IMR-90 (cell line): Measurements from ENCODE around the gene EXD2. TPM values are rescaled to one million over a fixed set of nuclear protein-coding genes. Genes with fewer than 3 reads are reported as not detected.

Experiments
- ATAC-seq: fragments of 200-7000 bp; cut with Tn5 transposase; 2 replicates; pipeline ENCODE4 v1.9.1; 2020; ENCODE audit warnings: low read depth, mild to moderate bottlenecking, moderate library complexity
- BruUV-seq: library from RNA; stranded (reverse); fragments of 400-500 nt; replicated peaks from 2 replicates; lab custom pipeline; 2021; lab: Mats Ljungman, UMichigan
- CTCF ChIA-PET: fragments of 300-600 bp; formaldehyde crosslinking; extraction: SDS; loops from one replicate; lab custom pipeline; 2021; ENCODE audit warnings: antibody characterized with exemption; lab: Yijun Ruan, JAX
- POLR2A ChIA-PET: fragments of 300-600 bp; sonication (Branson Sonifier 250); formaldehyde crosslinking; loops from one replicate; lab custom pipeline; 2022; ENCODE audit warnings: antibody characterized with exemption; ENCODE audit not compliant: unreplicated experiment; lab: Charles Lee
- DNase-seq: peaks from one replicate; pipeline ENCODE4 v3.0.0; 2013
- H2AFZ ChIP-seq: replicated peaks from 2 replicates; pipeline ENCODE3; 2013; ENCODE audit warnings: low read length, mild to moderate bottlenecking; ENCODE audit not compliant: poor library complexity
- H2AK5ac ChIP-seq: 2 replicates; pipeline ENCODE4 v1.6.1; 2013; ENCODE audit warnings: low read depth, low read length, inconsistent platforms
- H2AK9ac ChIP-seq: replicated peaks from 2 replicates; pipeline ENCODE3; 2013; ENCODE audit warnings: mild to moderate bottlenecking, low read depth, low read length, moderate library complexity; ENCODE audit not compliant: poor library complexity
- H2BK120ac ChIP-seq: 2 replicates; pipeline ENCODE4 v1.6.1; 2013; ENCODE audit warnings: low read depth, low read length, inconsistent platforms
- H2BK15ac ChIP-seq: 3 replicates; pipeline ENCODE4 v1.6.1; 2013; ENCODE audit warnings: low read depth, low read length, inconsistent platforms
- H2BK20ac ChIP-seq: 2 replicates; pipeline ENCODE4 v1.6.1; 2013; ENCODE audit warnings: low read depth, mild to moderate bottlenecking, inconsistent platforms, low read length, moderate library complexity
- H2BK5ac ChIP-seq: 2 replicates; pipeline ENCODE4 v1.6.1; 2013; ENCODE audit warnings: mild to moderate bottlenecking, low read depth, low read length, inconsistent platforms; ENCODE audit not compliant: poor library complexity, severe bottlenecking
- H3K14ac ChIP-seq: replicated peaks from 2 replicates; pipeline ENCODE4 v1.6.1; 2013; ENCODE audit warnings: low read depth, low read length, inconsistent platforms
- H3K18ac ChIP-seq: 2 replicates; pipeline ENCODE4 v1.6.1; 2013; ENCODE audit warnings: low read depth, low read length, control low read depth
- H3K23ac ChIP-seq: 2 replicates; pipeline ENCODE4 v1.6.1; 2013; ENCODE audit warnings: low read depth, low read length, inconsistent platforms
- H3K27ac ChIP-seq: 2 replicates; pipeline ENCODE4 v1.5.1; 2013; ENCODE audit warnings: mild to moderate bottlenecking, control low read depth, low read length; ENCODE audit not compliant: insufficient read depth
- H3K27me3 ChIP-seq: 2 replicates; pipeline ENCODE4 v1.6.1; 2013; ENCODE audit warnings: low read length; ENCODE audit not compliant: control insufficient read depth, insufficient read depth
- H3K36me3 ChIP-seq: 2 replicates; pipeline ENCODE4 v1.6.1; 2013; ENCODE audit warnings: low read length, mixed read lengths; ENCODE audit not compliant: control insufficient read depth, insufficient read depth
- H3K4ac ChIP-seq: 2 replicates; pipeline ENCODE4 v1.6.1; 2013; ENCODE audit warnings: low read depth, low read length, inconsistent platforms
- H3K4me1 ChIP-seq: 2 replicates; pipeline ENCODE4 v1.6.1; 2013; ENCODE audit warnings: low read length, mixed read lengths; ENCODE audit not compliant: control insufficient read depth, insufficient read depth
- H3K4me2 ChIP-seq: 2 replicates; pipeline ENCODE4 v1.6.1; 2013; ENCODE audit warnings: low read depth, mild to moderate bottlenecking, control low read depth, low read length, moderate library complexity
- H3K4me3 ChIP-seq: 2 replicates; pipeline ENCODE4 v1.5.1; 2013; ENCODE audit warnings: low read depth, mild to moderate bottlenecking, control low read depth, low read length, moderate library complexity; ENCODE audit not compliant: insufficient read depth
- H3K56ac ChIP-seq: 2 replicates; pipeline ENCODE4 v1.6.1; 2013; ENCODE audit warnings: low read length, inconsistent platforms; ENCODE audit not compliant: insufficient read depth; ENCODE audit errors: extremely low read depth
- H3K79me1 ChIP-seq, 2 experiments: 2 replicates each; pipeline ENCODE4 v1.6.1; 2013; ENCODE audit warnings: low read length in 2 of 2, inconsistent platforms in 1 of 2, low read depth in 1 of 2
- H3K9ac ChIP-seq: 2 replicates; pipeline ENCODE4 v1.6.1; 2013; ENCODE audit warnings: low read depth, low read length, control low read depth
- H3K9me1 ChIP-seq: 2 replicates; pipeline ENCODE4 v1.6.1; 2013; ENCODE audit warnings: low read length, inconsistent platforms; ENCODE audit not compliant: insufficient read depth
- H3K9me3 ChIP-seq: 2 replicates; pipeline ENCODE4 v1.6.1; 2013; ENCODE audit warnings: low read length; ENCODE audit not compliant: control insufficient read depth, insufficient read depth
- H4K20me1 ChIP-seq: 2 replicates; pipeline ENCODE4 v1.6.1; 2013; ENCODE audit warnings: low read length, inconsistent platforms; ENCODE audit not compliant: insufficient read depth
- H4K5ac ChIP-seq: 2 replicates; pipeline ENCODE4 v1.6.1; 2013; ENCODE audit warnings: mild to moderate bottlenecking, low read depth, low read length, control low read depth
- H4K8ac ChIP-seq, 2 experiments: 2 replicates each; pipeline ENCODE4 v1.6.1; 2013; ENCODE audit warnings: low read depth in 2 of 2, low read length in 2 of 2, control low read depth in 1 of 2, inconsistent platforms in 1 of 2
- H4K91ac ChIP-seq: 2 replicates; pipeline ENCODE4 v1.6.1; 2013; ENCODE audit warnings: low read depth, low read length, inconsistent platforms; ENCODE audit not compliant: insufficient read depth
- BHLHE40 ChIP-seq: fragments of 150-350 bp; IDR thresholded peaks from 2 replicates; pipeline ENCODE4 v1.6.1; 2016; ENCODE audit warnings: mild to moderate bottlenecking, low read depth, low read length
- CEBPB ChIP-seq: IDR thresholded peaks from 2 replicates; pipeline ENCODE4 v1.6.1; 2012; ENCODE audit warnings: low read depth, low read length, improper control_type of control experiment
- CHD1 ChIP-seq: IDR thresholded peaks from 2 replicates; pipeline ENCODE4 v1.6.1; 2012; ENCODE audit warnings: low read depth, low read length, improper control_type of control experiment
- FOS ChIP-seq: fragments of 150-350 bp; IDR thresholded peaks from 2 replicates; pipeline ENCODE4 v1.6.1; 2016; ENCODE audit warnings: low read depth, low read length
- MAFK ChIP-seq: IDR thresholded peaks from 2 replicates; pipeline ENCODE4 v1.6.1; 2012; ENCODE audit warnings: low read depth, low read length, improper control_type of control experiment
- MAZ ChIP-seq: IDR thresholded peaks from 2 replicates; pipeline ENCODE4 v1.6.1; 2012; ENCODE audit warnings: low read depth, mild to moderate bottlenecking, low read length, improper control_type of control experiment, moderate library complexity, borderline replicate concordance
- MXI1 ChIP-seq: IDR thresholded peaks from 2 replicates; pipeline ENCODE4 v1.6.1; 2012; ENCODE audit warnings: low read depth, mild to moderate bottlenecking, low read length, moderate library complexity, borderline replicate concordance
- NFE2L2 ChIP-seq: fragments of 150-350 bp; IDR thresholded peaks from 2 replicates; pipeline ENCODE4 v1.6.1; 2016; ENCODE audit warnings: low read depth, mild to moderate bottlenecking, low read length
- POLR2A ChIP-seq: IDR thresholded peaks from 2 replicates; pipeline ENCODE4 v1.6.1; 2012; ENCODE audit warnings: mild to moderate bottlenecking, low read depth, low read length
- RAD21 ChIP-seq: IDR thresholded peaks from 2 replicates; pipeline ENCODE4 v1.6.1; 2012; ENCODE audit warnings: low read length, improper control_type of control experiment
- RCOR1 ChIP-seq: IDR thresholded peaks from 2 replicates; pipeline ENCODE4 v1.6.1; 2012; ENCODE audit warnings: mild to moderate bottlenecking, low read length, improper control_type of control experiment; ENCODE audit not compliant: insufficient replicate concordance
- SMC3 ChIP-seq: fragments of 150-350 bp; IDR thresholded peaks from 2 replicates; pipeline ENCODE4 v1.6.1; 2016; ENCODE audit warnings: low read depth, mild to moderate bottlenecking, antibody characterized with exemption, low read length, moderate library complexity
- USF2 ChIP-seq: fragments of 150-350 bp; IDR thresholded peaks from 2 replicates; pipeline ENCODE4 v1.6.1; 2017; ENCODE audit warnings: mild to moderate bottlenecking, antibody characterized with exemption, low read length, low read depth
- whole genome bisulfite sequencing, 2 experiments: methylation state at CpG; one replicate each; pipeline versions ENCODE4 v1.1.5 to v1.1.7; 2013; ENCODE audit warnings: missing lambda C conversion rate in 2 of 2; ENCODE audit not compliant: insufficient read length in 1 of 2; ENCODE audit errors: extremely low coverage in 2 of 2; 5-methylcytosine and 5-hydroxymethylcytosine counted together
- dilution Hi-C: fragments of 300-500 bp; cut with HindIII; formaldehyde crosslinking; loops from one replicate; pipeline ENCODE4 v1.14.3; 2018; ENCODE audit warnings: low sequenced_read_pairs; ENCODE audit not compliant: unreplicated experiment
- in situ Hi-C: fragments of 300-500 bp; cut with MboI; formaldehyde crosslinking; loops from 3 replicates; pipeline ENCODE4 v1.14.3; 2019; ENCODE audit warnings: low sequenced_read_pairs, inconsistent platforms, mixed read lengths
- intact Hi-C: fragments of 100-400 bp; cut with micrococcal nuclease; formaldehyde crosslinking; loops from 2 replicates; pipeline ENCODE4 v1.10.0; 2022
- polyA plus RNA-seq, 3 experiments: library from polyadenylated mRNA; depleted of rRNA; stranded (reverse); fragments of >200 nt; gene quantifications; 2 replicates each; pipeline ENCODE4 v1.2.3, GENCODE V29; 2012; ENCODE audit warnings: low replicate concordance in 1 of 3
- total RNA-seq: library from RNA; depleted of rRNA; stranded (reverse); fragments of >200 nt; gene quantifications from 2 replicates; pipeline ENCODE4 v1.2.3, GENCODE V29; 2012
- TF ChIP-seq, protein P1 (sequence below): conservative IDR thresholded peaks from 2 replicates; pipeline ENCODE4 v1.5.1; 2012; ENCODE audit warnings: mild to moderate bottlenecking, low read depth, low read length, improper control_type of control experiment
- TF ChIP-seq, protein P2 (sequence below): fragments of 150-350 bp; IDR thresholded peaks from 2 replicates; pipeline ENCODE4 v1.6.1; 2016; ENCODE audit warnings: low read depth, mild to moderate bottlenecking, low read length, moderate library complexity, borderline replicate concordance

EXD2 gene
- total and polyA plus RNA-seq, 2 of the 4 experiments (the other 2 are of a cell fraction), result 11.0 to 13.3 TPM

DNA sequence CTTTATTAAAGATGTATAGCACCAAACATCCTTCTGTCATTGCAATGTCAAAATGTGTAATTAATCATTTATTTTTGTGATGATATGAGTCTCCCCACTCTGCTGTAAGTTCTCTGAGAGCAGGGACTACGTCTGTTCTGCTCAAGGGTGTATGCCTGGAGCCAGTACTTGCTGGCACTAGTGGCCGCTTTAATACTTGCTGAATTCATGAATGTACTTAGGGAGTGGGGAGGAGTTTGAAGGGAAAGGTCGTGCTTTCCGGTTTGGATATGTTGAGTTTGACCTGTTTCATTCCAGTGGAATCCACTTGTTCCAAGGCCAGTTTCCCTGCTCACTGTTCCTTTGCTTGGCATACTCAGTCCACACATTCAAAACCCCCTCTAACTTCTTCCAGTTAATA is 36.5 kb upstream of the EXD2 start:
- no peak for DNase-seq
- Histone ChIP-seq H2AK5ac (no peak overlapping the region), H3K14ac (no peak overlapping the region), H2BK15ac (no peak overlapping the region), H3K4me3 (no peak overlapping the region), H3K23ac (no peak overlapping the region), H4K5ac (no peak overlapping the region), H4K8ac (no peak overlapping the region), H3K9me3 (no peaks in the 10 kb centered on the region), H3K56ac (no peak overlapping the region), H3K27me3 (no peaks in the 10 kb centered on the region), H3K27ac (no peak overlapping the region), H2AK9ac (no peak overlapping the region), H4K20me1 (peaks cover 10% of the 10 kb centered on the region; the same call in 1 of the 2 replicates), H4K91ac (no peak overlapping the region), H2BK5ac (no peak overlapping the region), H3K36me3 (no peaks in the 10 kb centered on the region), H3K4me1 (peaks cover 5% of the 10 kb centered on the region), H3K79me1 (peaks cover 8 to 31% of the 10 kb centered on the region in 2 experiments), H2AFZ (no peak overlapping the region), H3K4me2 (no peak overlapping the region), H3K9ac (no peak overlapping the region), H2BK20ac (no peak overlapping the region), H2BK120ac (no peak overlapping the region), H3K9me1 (0 out of 2 replicates have a peak, but pooled peaks cover 5% of the 10 kb centered on the region), H3K4ac (no peak overlapping the region), H3K18ac (no peak overlapping the region)
- 17% methylated on average over 1 of the region's 4 CpGs; no CpG with 5 or more reads in 1 of the 2 experiments for WGBS, 2 experiments
- ATAC-seq, result no peak
- ChIA-PET CTCF (no interaction called here), POLR2A (no interaction called here)
- in situ Hi-C loops, result no loop called here
- no peak for TF ChIP-seq FOS
- no peak for TF ChIP-seq MAFK
- TF ChIP-seq NFE2L2, result no peak
- no peak for TF ChIP-seq USF2
- no peak for TF ChIP-seq RAD21
- no peak for TF ChIP-seq SMC3
- TF ChIP-seq RCOR1, result no peak
- TF ChIP-seq CEBPB, result no peak
- TF ChIP-seq POLR2A, result no peak
- no peak for TF ChIP-seq MAZ
- no peak for TF ChIP-seq BHLHE40
- no peak for TF ChIP-seq CHD1
- TF ChIP-seq MXI1, result no peak
- TF ChIP-seq, protein P1, sequence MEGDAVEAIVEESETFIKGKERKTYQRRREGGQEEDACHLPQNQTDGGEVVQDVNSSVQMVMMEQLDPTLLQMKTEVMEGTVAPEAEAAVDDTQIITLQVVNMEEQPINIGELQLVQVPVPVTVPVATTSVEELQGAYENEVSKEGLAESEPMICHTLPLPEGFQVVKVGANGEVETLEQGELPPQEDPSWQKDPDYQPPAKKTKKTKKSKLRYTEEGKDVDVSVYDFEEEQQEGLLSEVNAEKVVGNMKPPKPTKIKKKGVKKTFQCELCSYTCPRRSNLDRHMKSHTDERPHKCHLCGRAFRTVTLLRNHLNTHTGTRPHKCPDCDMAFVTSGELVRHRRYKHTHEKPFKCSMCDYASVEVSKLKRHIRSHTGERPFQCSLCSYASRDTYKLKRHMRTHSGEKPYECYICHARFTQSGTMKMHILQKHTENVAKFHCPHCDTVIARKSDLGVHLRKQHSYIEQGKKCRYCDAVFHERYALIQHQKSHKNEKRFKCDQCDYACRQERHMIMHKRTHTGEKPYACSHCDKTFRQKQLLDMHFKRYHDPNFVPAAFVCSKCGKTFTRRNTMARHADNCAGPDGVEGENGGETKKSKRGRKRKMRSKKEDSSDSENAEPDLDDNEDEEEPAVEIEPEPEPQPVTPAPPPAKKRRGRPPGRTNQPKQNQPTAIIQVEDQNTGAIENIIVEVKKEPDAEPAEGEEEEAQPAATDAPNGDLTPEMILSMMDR, result no peak
- TF ChIP-seq, protein P2, sequence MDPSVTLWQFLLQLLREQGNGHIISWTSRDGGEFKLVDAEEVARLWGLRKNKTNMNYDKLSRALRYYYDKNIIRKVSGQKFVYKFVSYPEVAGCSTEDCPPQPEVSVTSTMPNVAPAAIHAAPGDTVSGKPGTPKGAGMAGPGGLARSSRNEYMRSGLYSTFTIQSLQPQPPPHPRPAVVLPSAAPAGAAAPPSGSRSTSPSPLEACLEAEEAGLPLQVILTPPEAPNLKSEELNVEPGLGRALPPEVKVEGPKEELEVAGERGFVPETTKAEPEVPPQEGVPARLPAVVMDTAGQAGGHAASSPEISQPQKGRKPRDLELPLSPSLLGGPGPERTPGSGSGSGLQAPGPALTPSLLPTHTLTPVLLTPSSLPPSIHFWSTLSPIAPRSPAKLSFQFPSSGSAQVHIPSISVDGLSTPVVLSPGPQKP, result no peak
- dilution Hi-C loops, result no loop called here
- intact Hi-C loops, result no loop called here
- no TSS peak for BruUV-seq
